ENCODE measurements around the gene GPR39. TPM values are rescaled to one million over a fixed set of nuclear protein-coding genes. Genes with fewer than 3 reads are reported as not detected.

Gene GPR39
- total RNA-seq, 1 experiment from 2014 or later, result 0.50 TPM

DNA sequence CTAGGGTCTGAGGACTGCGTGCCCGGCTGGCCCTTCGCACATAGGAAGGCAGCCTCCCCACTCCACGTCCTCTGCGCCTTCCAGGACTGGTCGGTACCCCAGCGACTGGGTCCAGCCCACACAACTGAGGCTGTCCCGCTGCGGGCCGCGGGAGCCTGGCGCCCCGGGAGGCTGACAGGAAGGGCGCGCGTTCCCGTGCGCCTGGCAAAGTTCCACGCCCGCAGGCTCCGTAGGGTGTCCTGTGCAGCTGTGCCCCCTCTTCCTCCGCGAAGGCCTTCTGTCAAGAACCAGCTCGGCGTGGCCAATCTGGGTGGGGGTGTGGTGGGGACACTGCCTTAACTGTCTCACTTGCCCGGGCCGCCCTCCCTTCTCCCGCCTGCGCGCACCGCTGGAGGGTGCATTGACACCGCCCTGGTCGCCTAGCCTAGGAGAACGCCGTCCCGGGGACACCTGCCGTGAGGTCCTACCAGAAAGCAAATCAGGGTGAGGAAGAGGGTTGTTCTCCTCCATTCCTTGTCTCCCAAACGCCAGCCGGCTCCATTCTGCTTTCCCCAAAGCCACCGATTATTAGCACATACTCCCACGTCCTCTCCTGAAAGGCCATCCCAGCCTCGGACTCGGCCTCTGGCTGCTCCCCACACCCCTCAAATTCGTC, 254.0 kb downstream of the GPR39 start:
- Histone ChIP-seq H3K18ac (ENCODE audit: insufficient read length, low read depth, low read length) (no peak overlapping the region), H3K4me2 (ENCODE audit: insufficient read depth, insufficient read length, low read length) (peak overlapping the region; percentile 87), H2BK12ac (ENCODE audit: insufficient read length, low read depth, low read length) (no peak overlapping the region), H3K9me3 (ENCODE audit: control insufficient read depth, low read depth, low read length) (no peaks in the 10 kb centered on the region), H2AFZ (ENCODE audit: low read length) (no peak overlapping the region), H2BK15ac (ENCODE audit: low read depth, low read length) (no peak overlapping the region), H4K20me1 (ENCODE audit: control insufficient read depth, insufficient read depth, insufficient read length) (no peaks in the 10 kb centered on the region), H2BK120ac (ENCODE audit: low read depth, low read length, poor library complexity, severe bottlenecking) (no peak overlapping the region), H2AK5ac (ENCODE audit: insufficient read length, low read length) (no peak overlapping the region), H4K91ac (ENCODE audit: insufficient read length, low read depth, low read length) (no peak overlapping the region), H2BK5ac (ENCODE audit: insufficient read length, low read length) (no peak overlapping the region), H3K4me1 (ENCODE audit: insufficient read depth, low read length) (no peaks in the 10 kb centered on the region), H3K79me2 (ENCODE audit: insufficient read depth, low read length) (no peaks in the 10 kb centered on the region), H4K5ac (ENCODE audit: insufficient read length, low read depth, low read length) (no peak overlapping the region), H3T11ph (ENCODE audit: low read length) (no peak overlapping the region), H3K9ac (ENCODE audit: extremely low read depth, insufficient read length, low read length) (no peak overlapping the region), H3K14ac (ENCODE audit: insufficient read depth, low read length) (no peak overlapping the region; the same call in 1 of the 2 replicates), H3K4ac (ENCODE audit: low read depth, low read length) (no peak overlapping the region), H3K56ac (ENCODE audit: insufficient read length, low read depth, low read length) (no peak overlapping the region), H3K27me3 (ENCODE audit: insufficient read depth, low read length) (peaks cover 23% of the 10 kb centered on the region; the same call in 1 of the 2 replicates), H3K27ac (ENCODE audit: insufficient read length, low read depth, low read length) (no peak overlapping the region), H3K79me1 (ENCODE audit: insufficient read depth, low read depth, low read length, poor library complexity, severe bottlenecking) (no peaks in the 10 kb centered on the region), H3K23me2 (ENCODE audit: insufficient read length, low read depth, low read length, poor library complexity, severe bottlenecking) (peaks cover 30% of the 10 kb centered on the region), H4K8ac (replicated peaks; ENCODE audit: insufficient read length, low read depth, low read length) (no peak overlapping the region), H3K23ac (ENCODE audit: insufficient read length, low read depth, low read length) (no peak overlapping the region), H2BK20ac (ENCODE audit: low read depth, low read length, poor library complexity, severe bottlenecking) (no peak overlapping the region)
- Mint-ChIP-seq H3K36me3 (ENCODE audit: insufficient read depth in 1 of 3, low read depth in 3 of 3) (no peaks in the 10 kb centered on the region; a peak in 1 of 7 replicates), H3K4me3 (peak overlapping the region; percentile 77 to 93), H3K27me3 (ENCODE audit: low read depth) (peaks cover 73% of the 10 kb centered on the region), H3K9me3 (peaks cover 0 to 2% of the 10 kb centered on the region in 2 experiments; a peak in 2 of 5 replicates), H3K27ac (peak overlapping the region in 1 of 3 experiments; percentile 95; a peak in 1 of 7 replicates), H3K4me1 (peaks cover 15 to 16% of the 10 kb centered on the region in 2 experiments)
- no CpG with 5 or more reads among the region's 44 CpGs for WGBS (ENCODE audit: extremely low coverage, insufficient read length, low lambda C conversion rate)
- TF ChIP-seq, protein P1, sequence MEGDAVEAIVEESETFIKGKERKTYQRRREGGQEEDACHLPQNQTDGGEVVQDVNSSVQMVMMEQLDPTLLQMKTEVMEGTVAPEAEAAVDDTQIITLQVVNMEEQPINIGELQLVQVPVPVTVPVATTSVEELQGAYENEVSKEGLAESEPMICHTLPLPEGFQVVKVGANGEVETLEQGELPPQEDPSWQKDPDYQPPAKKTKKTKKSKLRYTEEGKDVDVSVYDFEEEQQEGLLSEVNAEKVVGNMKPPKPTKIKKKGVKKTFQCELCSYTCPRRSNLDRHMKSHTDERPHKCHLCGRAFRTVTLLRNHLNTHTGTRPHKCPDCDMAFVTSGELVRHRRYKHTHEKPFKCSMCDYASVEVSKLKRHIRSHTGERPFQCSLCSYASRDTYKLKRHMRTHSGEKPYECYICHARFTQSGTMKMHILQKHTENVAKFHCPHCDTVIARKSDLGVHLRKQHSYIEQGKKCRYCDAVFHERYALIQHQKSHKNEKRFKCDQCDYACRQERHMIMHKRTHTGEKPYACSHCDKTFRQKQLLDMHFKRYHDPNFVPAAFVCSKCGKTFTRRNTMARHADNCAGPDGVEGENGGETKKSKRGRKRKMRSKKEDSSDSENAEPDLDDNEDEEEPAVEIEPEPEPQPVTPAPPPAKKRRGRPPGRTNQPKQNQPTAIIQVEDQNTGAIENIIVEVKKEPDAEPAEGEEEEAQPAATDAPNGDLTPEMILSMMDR (conservative IDR thresholded peaks at IDR 0.05), result no peak
- no peak for DNase-seq

Measured in H9 (cell line).